Small intestine (tissue), 16 donors: Measurements from ENCODE around the gene GFRAL. TPM values are rescaled to one million over a fixed set of nuclear protein-coding genes. Genes with fewer than 3 reads are reported as not detected.
A peak's percentile ranks its signal among the peaks of the same experiment; 100 is the strongest.
"Not testable (repeated sequence)": the region's sequence is repeated elsewhere in the genome, so short reads cannot be mapped to it uniquely, and the experiment has no call there.

ENCODE experiments used
- DNase-seq, 2 donors: peaks; one replicate each; pipeline versions ENCODE4 v3.0.0 to v3.0.0-alpha.2; 2013
- FAIRE-seq: peaks from 2 replicates; lab custom pipeline; 2012; peaks lifted over from hg19 to GRCh38; lab: Jason Lieb, UNC
- H3K27ac ChIP-seq, 3 donors: one replicate each; pipeline ENCODE4 v1.5.1; 2013; ENCODE audit warnings: low read length in 2 of 3, mild to moderate bottlenecking in 2 of 3, control low read depth in 1 of 3, inconsistent platforms in 1 of 3, low read depth in 1 of 3, moderate library complexity in 1 of 3
- H3K27me3 ChIP-seq, 3 donors: one replicate each; pipeline ENCODE4 v1.6.1; 2013; ENCODE audit warnings: low read length in 3 of 3, inconsistent platforms in 1 of 3; ENCODE audit not compliant: control insufficient read depth in 3 of 3, insufficient read depth in 3 of 3
- H3K36me3 ChIP-seq, 3 donors: one replicate each; pipeline ENCODE4 v1.6.1; 2013; ENCODE audit warnings: low read length in 3 of 3, inconsistent platforms in 1 of 3, low read depth in 1 of 3, mild to moderate bottlenecking in 1 of 3, moderate library complexity in 1 of 3; ENCODE audit not compliant: control insufficient read depth in 3 of 3, insufficient read depth in 2 of 3
- H3K4me1 ChIP-seq, 3 donors: one replicate each; pipeline ENCODE4 v1.6.1; 2013; ENCODE audit warnings: low read length in 2 of 3, inconsistent platforms in 1 of 3, low read depth in 1 of 3, mild to moderate bottlenecking in 1 of 3, moderate library complexity in 1 of 3; ENCODE audit not compliant: control insufficient read depth in 3 of 3, insufficient read depth in 2 of 3
- H3K4me3 ChIP-seq, 3 donors: one replicate each; pipeline ENCODE4 v1.5.1; 2013; ENCODE audit warnings: low read length in 3 of 3, control low read depth in 1 of 3, inconsistent platforms in 1 of 3, low read depth in 1 of 3, mild to moderate bottlenecking in 1 of 3, moderate library complexity in 1 of 3
- H3K9me3 ChIP-seq, 2 donors: one replicate each; pipeline ENCODE4 v1.6.1; 2013; ENCODE audit warnings: low read depth in 1 of 2, low read length in 1 of 2; ENCODE audit not compliant: control insufficient read depth in 2 of 2, insufficient read depth in 1 of 2
- WGBS, 3 donors: extraction: QIAGEN DNeasy Blood & Tissue Kit; methylation state at CpG; one replicate each; pipeline ENCODE4 v1.1.7; 2013; 5-methylcytosine and 5-hydroxymethylcytosine counted together
- long read RNA-seq, 10 donors: transcript quantifications; one replicate each; lab custom pipeline, GENCODE V29; 2026
- polyA plus RNA-seq, 4 donors: library from polyadenylated mRNA; stranded (reverse) in 3 of 4; unstranded in 1 of 4; fragments of 200-250 nt in 3 of 4; fragments of 120-200 nt in 1 of 4; gene quantifications; one replicate each; pipeline versions ENCODE4 v1.2.1 to v1.2.3, GENCODE V29; 2013
- donor health status: healthy with polysubstance abuse.
- donor health status: control.
- donor health status: control.
- donor health status: Bipolar disorder and iron deficiency.
- donor health status: healthy.

Gene GFRAL, protein sequence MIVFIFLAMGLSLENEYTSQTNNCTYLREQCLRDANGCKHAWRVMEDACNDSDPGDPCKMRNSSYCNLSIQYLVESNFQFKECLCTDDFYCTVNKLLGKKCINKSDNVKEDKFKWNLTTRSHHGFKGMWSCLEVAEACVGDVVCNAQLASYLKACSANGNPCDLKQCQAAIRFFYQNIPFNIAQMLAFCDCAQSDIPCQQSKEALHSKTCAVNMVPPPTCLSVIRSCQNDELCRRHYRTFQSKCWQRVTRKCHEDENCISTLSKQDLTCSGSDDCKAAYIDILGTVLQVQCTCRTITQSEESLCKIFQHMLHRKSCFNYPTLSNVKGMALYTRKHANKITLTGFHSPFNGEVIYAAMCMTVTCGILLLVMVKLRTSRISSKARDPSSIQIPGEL
- not detected for polyA plus RNA-seq
- long read RNA-seq, donor 1, result 0 reads
- long read RNA-seq, donor 2, result 0 reads
- long read RNA-seq, donor 3, result 0 reads
- long read RNA-seq, donor 4, result 0 reads
- long read RNA-seq, donor 5, result 0 reads
- long read RNA-seq, donor 6, result 0 reads
- long read RNA-seq, donor 7, result 0 reads
- long read RNA-seq, donor 8, result 0 reads
- long read RNA-seq, donor 9, result 0 reads
- long read RNA-seq, donor 10, result 0 reads

DNA sequence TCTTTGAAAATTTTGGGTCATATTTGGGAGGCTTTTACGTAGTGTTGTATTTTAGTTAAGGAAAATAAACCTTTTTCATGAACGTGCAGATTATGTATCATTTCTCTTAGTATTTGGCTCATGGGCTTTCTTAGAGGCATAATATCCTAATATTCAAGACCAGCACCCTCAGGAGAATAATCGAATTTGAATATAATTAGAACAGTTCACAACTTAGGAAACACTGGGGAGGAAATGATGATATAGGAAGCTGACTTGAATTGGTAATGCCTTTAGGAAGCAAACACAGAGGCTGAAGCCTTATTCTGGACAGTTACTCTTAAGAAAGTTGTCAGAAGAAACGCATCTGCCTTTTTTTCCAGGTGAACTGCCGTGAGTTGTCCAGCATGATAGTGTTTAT is at the start of gene GFRAL:
Gene GFRAL (plus strand): TSS at position 301 of the 400 bp plus-strand sequence. CDS start 86 bp downstream, at position 387.
- Histone ChIP-seq H3K27ac (no peak within 1 kb of the TSS), H3K4me3 (no peak within 1 kb of the TSS), H3K27me3 (no peaks in the 10 kb centered on the region), H3K9me3 (no peaks in the 10 kb centered on the region), H3K36me3 (no peaks in the 10 kb centered on the region), H3K4me1 (no peaks in the 10 kb centered on the region)
- DNase-seq (no peak), FAIRE-seq (no peak)
- WGBS, 3 donors, result 63 to 70% (median 68%) methylated on average over 5 of the region's 5 CpGs

DNA sequence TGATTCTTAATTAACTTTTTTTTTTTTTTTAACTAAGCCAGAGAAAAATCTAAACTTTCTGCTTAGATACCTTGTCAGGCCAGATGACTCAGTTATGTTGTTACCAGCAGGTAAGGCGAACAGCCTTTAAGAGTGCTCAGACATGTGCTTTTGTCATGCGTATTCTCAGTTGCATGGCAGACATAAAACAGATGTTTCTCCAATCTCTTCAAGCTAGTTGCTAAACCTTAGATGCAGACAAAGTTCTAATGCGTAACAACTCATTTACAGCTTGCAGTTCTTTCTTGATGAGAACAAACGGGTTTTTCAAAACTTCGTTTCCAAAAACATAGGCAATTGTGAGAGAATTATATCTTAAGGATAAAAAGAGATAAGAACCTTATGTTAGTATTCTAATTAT is 49.6 kb upstream of the GFRAL start:
- FAIRE-seq (no peak), DNase-seq (no peak)
- H3K9me3 ChIP-seq, result no peaks in the 10 kb centered on the region
- H3K27me3 ChIP-seq, result no peaks in the 10 kb centered on the region
- no peak overlapping the region for H3K27ac ChIP-seq
- no peak overlapping the region for H3K4me3 ChIP-seq
- no peaks in the 10 kb centered on the region for H3K4me1 ChIP-seq
- 82 to 87% (median 84%) methylated on average over 5 of the region's 5 CpGs for WGBS, 3 donors
- H3K36me3 ChIP-seq, result no peaks in the 10 kb centered on the region

DNA sequence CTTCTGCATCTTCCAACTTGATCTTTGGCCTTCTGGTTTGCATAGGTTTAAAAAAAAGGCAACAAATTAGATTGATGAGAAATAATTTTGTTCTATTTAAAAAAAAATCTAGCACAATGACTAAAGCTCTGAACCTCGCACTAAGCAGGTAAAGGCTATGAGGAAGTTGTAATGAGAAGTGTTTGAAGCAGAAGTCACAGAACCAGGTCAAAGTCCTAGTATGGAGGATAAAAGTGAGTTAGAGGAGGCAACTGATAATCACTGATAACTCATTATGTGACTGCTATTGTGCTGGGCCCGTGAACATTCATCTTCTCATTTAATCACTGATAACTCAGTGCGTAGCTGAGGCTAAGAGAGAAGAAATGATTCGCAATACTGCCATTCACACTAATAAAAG is 46.1 kb upstream of the GFRAL start:
- H3K27ac ChIP-seq, result no peak overlapping the region
- peak; percentile 60 to 85 for DNase-seq
- H3K4me1 ChIP-seq, result no peaks in the 10 kb centered on the region
- H3K4me3 ChIP-seq, result no peak overlapping the region
- no peaks in the 10 kb centered on the region for H3K36me3 ChIP-seq
- 13 to 59% (median 27%) methylated on average over 4 of the region's 4 CpGs for WGBS, 3 donors
- no peak for FAIRE-seq
- no peaks in the 10 kb centered on the region for H3K9me3 ChIP-seq
- H3K27me3 ChIP-seq, result peaks cover 0 to 2% (median 0%) of the 10 kb centered on the region in 3 donors

DNA sequence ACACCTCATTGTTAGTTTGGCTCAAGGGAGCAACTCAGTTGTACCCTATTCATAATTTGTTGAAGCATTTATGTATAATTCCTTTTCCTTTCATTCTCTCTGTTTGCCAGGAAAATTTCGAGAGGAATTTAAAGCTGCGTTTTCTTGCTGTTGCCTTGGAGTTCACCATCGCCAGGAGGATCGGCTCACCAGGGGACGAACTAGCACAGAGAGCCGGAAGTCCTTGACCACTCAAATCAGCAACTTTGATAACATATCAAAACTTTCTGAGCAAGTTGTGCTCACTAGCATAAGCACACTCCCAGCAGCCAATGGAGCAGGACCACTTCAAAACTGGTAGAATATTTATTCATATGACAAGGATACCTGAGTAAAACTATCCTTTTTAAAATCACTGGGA is 45.2 kb upstream of the GFRAL start:
- Histone ChIP-seq H3K4me1 (no peaks in the 10 kb centered on the region), H3K4me3 (no peak overlapping the region), H3K27ac (no peak overlapping the region), H3K36me3 (no peaks in the 10 kb centered on the region), H3K27me3 (peaks cover 0 to 2% (median 0%) of the 10 kb centered on the region in 3 donors), H3K9me3 (no peaks in the 10 kb centered on the region)
- DNase-seq, result no peak
- no peak for FAIRE-seq
- 72 to 79% (median 74%) methylated on average over 6 of the region's 6 CpGs for WGBS, 3 donors

DNA sequence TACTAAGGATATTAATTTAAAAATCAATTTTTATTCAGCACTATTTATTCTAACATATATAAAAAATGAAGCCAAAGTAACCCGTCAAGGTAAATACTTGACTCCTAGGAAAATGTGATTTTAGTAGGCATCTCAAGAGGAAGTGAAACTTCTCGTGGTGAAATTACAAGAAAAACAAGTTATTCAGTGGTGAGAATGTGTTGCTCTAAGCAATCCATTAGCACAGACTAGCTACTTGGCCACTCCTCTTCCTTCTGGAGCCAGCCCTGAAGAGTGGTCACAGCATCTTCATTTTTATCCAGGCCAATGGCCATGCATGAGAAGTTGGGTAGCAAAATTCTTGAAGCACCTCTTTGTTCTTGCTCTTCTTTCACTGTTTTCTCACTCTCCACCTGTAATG is 40.4 kb upstream of the GFRAL start:
- DNase-seq, result no peak
- Histone ChIP-seq H3K4me3 (no peak overlapping the region), H3K27me3 (peaks cover 0 to 2% (median 0%) of the 10 kb centered on the region in 3 donors), H3K36me3 (no peaks in the 10 kb centered on the region), H3K4me1 (no peaks in the 10 kb centered on the region), H3K9me3 (no peaks in the 10 kb centered on the region), H3K27ac (no peak overlapping the region)
- FAIRE-seq, result no peak
- 53 to 67% (median 63%) methylated on average over 2 of the region's 2 CpGs for WGBS, 3 donors

DNA sequence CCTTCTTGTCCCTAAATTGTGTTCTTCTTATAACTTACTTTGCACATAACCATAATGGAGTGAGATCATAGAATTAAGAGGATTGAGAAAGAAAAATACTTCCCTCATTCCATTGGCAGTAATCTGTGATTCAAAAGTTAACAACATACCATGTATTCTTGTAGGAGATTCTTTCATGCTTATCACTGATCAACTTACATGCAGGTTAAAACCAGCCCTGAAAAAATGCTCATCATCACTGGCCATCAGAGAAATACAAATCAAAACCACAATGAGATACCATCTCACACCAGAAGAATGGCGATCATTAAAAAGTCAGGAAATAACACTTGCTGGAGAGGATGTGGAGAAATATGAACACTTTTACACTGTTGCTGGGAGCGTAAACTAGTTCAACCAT is 36.5 kb upstream of the GFRAL start:
- 85 to 92% (median 86%) methylated on average over 2 of the region's 2 CpGs for WGBS, 3 donors
- DNase-seq, result no peak
- Histone ChIP-seq H3K27me3 (no peaks in the 10 kb centered on the region), H3K4me3 (no peak overlapping the region), H3K4me1 (no peaks in the 10 kb centered on the region), H3K27ac (no peak overlapping the region), H3K36me3 (no peaks in the 10 kb centered on the region), H3K9me3 (no peaks in the 10 kb centered on the region)
- FAIRE-seq, result no peak

DNA sequence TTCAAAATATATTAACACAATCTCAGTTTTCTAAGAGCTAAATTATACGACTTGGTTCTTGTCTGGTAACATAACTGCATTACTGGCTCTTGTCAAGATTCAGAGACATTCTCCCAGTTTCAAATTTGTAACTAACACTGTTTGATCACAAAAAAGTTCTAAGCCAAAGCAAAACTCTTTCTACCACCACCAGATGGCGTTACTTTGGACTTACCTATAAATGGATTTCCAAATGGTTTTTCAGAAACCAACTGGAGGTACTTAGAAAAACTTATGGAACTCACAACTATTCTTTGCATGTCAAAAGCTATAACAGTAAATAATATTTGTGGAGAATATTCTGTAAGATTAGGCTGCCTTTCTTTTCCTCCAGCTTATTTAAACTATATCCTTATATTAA is 34.2 kb upstream of the GFRAL start:
- WGBS, 3 donors, result 45 to 52% (median 47%) methylated on average over 2 of the region's 2 CpGs
- H3K4me3 ChIP-seq, result no peak overlapping the region
- no peaks in the 10 kb centered on the region for H3K4me1 ChIP-seq
- no peaks in the 10 kb centered on the region for H3K27me3 ChIP-seq
- no peak for DNase-seq
- no peak for FAIRE-seq
- H3K27ac ChIP-seq, result no peak overlapping the region
- H3K36me3 ChIP-seq, result no peaks in the 10 kb centered on the region
- H3K9me3 ChIP-seq, result no peaks in the 10 kb centered on the region

DNA sequence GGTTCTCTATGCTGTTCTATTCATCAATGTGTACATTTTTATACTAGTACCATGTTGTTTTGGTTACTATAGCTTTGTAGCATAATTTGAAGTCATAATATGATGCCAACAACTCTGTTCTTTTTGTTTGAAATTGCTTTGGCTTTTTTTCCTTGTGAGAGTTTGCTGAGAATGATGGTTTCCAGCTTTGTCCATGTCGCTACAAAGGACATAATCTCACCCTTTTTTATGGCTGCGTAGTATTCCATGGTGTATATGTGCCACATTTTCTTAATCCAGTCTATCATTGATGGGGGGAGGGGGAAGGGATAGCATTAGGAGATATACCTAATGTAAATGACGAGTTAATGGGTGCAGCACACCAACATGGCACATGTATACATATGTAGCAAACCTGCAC is 30.1 kb upstream of the GFRAL start:
- H3K9me3 ChIP-seq, H3K4me1 ChIP-seq, H3K27me3 ChIP-seq, DNase-seq, FAIRE-seq, H3K4me3 ChIP-seq, H3K36me3 ChIP-seq, H3K27ac ChIP-seq: not testable (repeated sequence)
- WGBS, 3 donors, result 76 to 91% (median 88%) methylated on average over 3 of the region's 3 CpGs
